H1 (cell line): ENCODE results near the gene MVK. TPM values are rescaled to one million over a fixed set of nuclear protein-coding genes. Genes with fewer than 3 reads are reported as not detected.

Experiments
- CTCF ChIA-PET: fragments of 300-600 bp; sonication (Branson Sonifier 250); formaldehyde crosslinking; loops from one replicate; lab custom pipeline; 2021; ENCODE audit not compliant: partially characterized antibody; lab: Charles Lee
- POLR2A ChIA-PET: fragments of 300-600 bp; sonication (Branson Sonifier 250); formaldehyde crosslinking; loops from one replicate; lab custom pipeline; 2021; ENCODE audit warnings: inconsistent platforms; ENCODE audit not compliant: partially characterized antibody; lab: Charles Lee
- DNase-seq, 2 experiments: peaks; one replicate each; pipeline versions ENCODE4 v3.0.0 to v3.0.0-alpha.2; 2010 to 2022; ENCODE audit warnings: low spot score in 2 of 2, low read depth in 1 of 2, mixed read lengths in 1 of 2
- FAIRE-seq: peaks from 2 replicates; lab custom pipeline; 2011; peaks lifted over from hg19 to GRCh38; lab: Jason Lieb, UNC
- H2AFZ ChIP-seq: 2 replicates; pipeline ENCODE4 v1.8.1; 2012; ENCODE audit warnings: low read length, inconsistent platforms
- H2AK5ac ChIP-seq: 2 replicates; pipeline ENCODE4 v1.6.1; 2013; ENCODE audit warnings: low read depth, low read length
- H2BK120ac ChIP-seq: replicated peaks from 2 replicates; pipeline ENCODE3; 2013; ENCODE audit warnings: low read depth, low read length, inconsistent platforms
- H2BK12ac ChIP-seq: 2 replicates; pipeline ENCODE4 v1.6.1; 2013; ENCODE audit warnings: low read depth, low read length
- H2BK15ac ChIP-seq: 2 replicates; pipeline ENCODE4 v1.6.1; 2013; ENCODE audit warnings: low read length
- H2BK20ac ChIP-seq: 2 replicates; pipeline ENCODE4 v1.6.1; 2013; ENCODE audit warnings: low read length
- H2BK5ac ChIP-seq: 2 replicates; pipeline ENCODE4 v1.6.1; 2013; ENCODE audit warnings: low read depth, low read length
- H3K14ac ChIP-seq: 2 replicates; pipeline ENCODE4 v1.6.1; 2013; ENCODE audit warnings: inconsistent platforms; ENCODE audit not compliant: insufficient read length
- H3K18ac ChIP-seq: 2 replicates; pipeline ENCODE4 v1.6.1; 2013; ENCODE audit warnings: low read length; ENCODE audit errors: extremely low read depth
- H3K23ac ChIP-seq: 2 replicates; pipeline ENCODE4 v1.6.1; 2013; ENCODE audit warnings: inconsistent platforms; ENCODE audit not compliant: insufficient read length
- H3K23me2 ChIP-seq: 2 replicates; pipeline ENCODE4 v1.6.1; 2013; ENCODE audit warnings: low read depth, low read length
- H3K27ac ChIP-seq: 2 replicates; pipeline ENCODE4 v1.6.1; 2011; ENCODE audit warnings: low read depth, low read length, inconsistent platforms
- H3K27me3 ChIP-seq, 4 experiments: replicated peaks in 1 of 4; 1 replicate in 1 of 4; 2 replicates in 3 of 4; pipeline versions ENCODE4 v1.6.1 to v1.8.1; 2011 to 2013; ENCODE audit warnings: low read length in 3 of 4, mild to moderate bottlenecking in 3 of 4, inconsistent platforms in 2 of 4, mixed read lengths in 2 of 4, moderate library complexity in 1 of 4; ENCODE audit not compliant: control insufficient read depth in 3 of 4, insufficient read depth in 3 of 4; ENCODE audit errors: extremely low read depth in 1 of 4
- H3K36me3 ChIP-seq, 4 experiments: 2 replicates each; pipeline versions ENCODE4 v1.6.1 to v1.8.1; 2011 to 2013; ENCODE audit warnings: mild to moderate bottlenecking in 4 of 4, low read length in 3 of 4, moderate library complexity in 2 of 4, control low read depth in 1 of 4, inconsistent platforms in 1 of 4; ENCODE audit not compliant: insufficient read depth in 4 of 4, control insufficient read depth in 2 of 4
- H3K4ac ChIP-seq: replicated peaks from 2 replicates; pipeline ENCODE3; 2013; ENCODE audit warnings: low read length, low read depth, mixed read lengths, inconsistent platforms; ENCODE audit not compliant: insufficient read length
- H3K4me1 ChIP-seq, 4 experiments: replicated peaks in 1 of 4; 1 replicate in 1 of 4; 2 replicates in 3 of 4; pipeline versions ENCODE4 v1.6.1 to v1.8.1; 2011 to 2013; ENCODE audit warnings: low read length in 3 of 4, inconsistent platforms in 2 of 4, mixed read lengths in 1 of 4; ENCODE audit not compliant: insufficient read depth in 4 of 4, control insufficient read depth in 3 of 4
- H3K4me2 ChIP-seq, 2 experiments: 2 replicates each; pipeline versions ENCODE4 v1.6.1 to v1.8.1; 2011 to 2013; ENCODE audit warnings: low read depth in 2 of 2, low read length in 2 of 2, control low read depth in 1 of 2, inconsistent platforms in 1 of 2, mild to moderate bottlenecking in 1 of 2; ENCODE audit not compliant: insufficient read depth in 1 of 2
- H3K4me3 ChIP-seq, 4 experiments: fragments of 200-600, 300-600 bp in 1 of 4; sonication (generic), shearing (Covaris generic), sonication (Bioruptor Twin) in 1 of 4; 2 replicates each; pipeline versions ENCODE4 v1.5.1 to v1.8.1; 2011 to 2016; ENCODE audit warnings: low read length in 4 of 4, low read depth in 3 of 4, control low read depth in 2 of 4, inconsistent platforms in 2 of 4, mild to moderate bottlenecking in 2 of 4, mixed read lengths in 1 of 4, moderate library complexity in 1 of 4; ENCODE audit not compliant: insufficient read depth in 2 of 4; ENCODE audit errors: extremely low read depth in 1 of 4
- H3K56ac ChIP-seq: replicated peaks from 2 replicates; pipeline ENCODE3; 2013; ENCODE audit warnings: low read depth, mild to moderate bottlenecking, mixed read lengths, low read length, inconsistent platforms; ENCODE audit not compliant: insufficient read length
- H3K79me1 ChIP-seq: 2 replicates; pipeline ENCODE4 v1.6.1; 2013; ENCODE audit warnings: low read depth, low read length, control low read depth
- H3K79me2 ChIP-seq, 2 experiments: 2 replicates each; pipeline versions ENCODE4 v1.6.1 to v1.8.1; 2012 to 2013; ENCODE audit warnings: low read length in 2 of 2, mild to moderate bottlenecking in 2 of 2, inconsistent platforms in 1 of 2; ENCODE audit not compliant: insufficient read depth in 2 of 2, control insufficient read depth in 1 of 2
- H3K9ac ChIP-seq, 4 experiments: replicated peaks in 1 of 4; 1 replicate in 1 of 4; 2 replicates in 3 of 4; pipeline versions ENCODE4 v1.6.1 to v1.8.1; 2011 to 2013; ENCODE audit warnings: low read depth in 3 of 4, low read length in 3 of 4, control low read depth in 2 of 4, mild to moderate bottlenecking in 2 of 4, moderate library complexity in 2 of 4, inconsistent platforms in 1 of 4; ENCODE audit errors: extremely low read depth in 1 of 4
- H3K9me3 ChIP-seq, 2 experiments: 2 replicates each; pipeline versions ENCODE4 v1.6.1 to v1.8.1; 2012 to 2013; ENCODE audit warnings: mild to moderate bottlenecking in 2 of 2, moderate library complexity in 2 of 2, control low read depth in 1 of 2, inconsistent platforms in 1 of 2, low read depth in 1 of 2, low read length in 1 of 2, mixed read lengths in 1 of 2; ENCODE audit not compliant: insufficient read depth in 2 of 2
- H4K20me1 ChIP-seq, 2 experiments: replicated peaks in 1 of 2; 2 replicates each; pipeline versions ENCODE3 to v1.8.1; 2011 to 2013; ENCODE audit warnings: inconsistent platforms in 2 of 2, low read length in 2 of 2, mild to moderate bottlenecking in 1 of 2; ENCODE audit not compliant: insufficient read depth in 2 of 2, control insufficient read depth in 1 of 2
- H4K5ac ChIP-seq: 2 replicates; pipeline ENCODE4 v1.6.1; 2013; ENCODE audit warnings: low read length, low read depth, mixed read lengths, inconsistent platforms; ENCODE audit not compliant: insufficient read length
- H4K8ac ChIP-seq: 2 replicates; pipeline ENCODE4 v1.8.0; 2013; ENCODE audit warnings: mild to moderate bottlenecking, moderate library complexity, low read length, inconsistent platforms; ENCODE audit not compliant: insufficient read depth; ENCODE audit errors: extremely low read depth
- H4K91ac ChIP-seq: replicated peaks from 2 replicates; pipeline ENCODE3; 2013; ENCODE audit warnings: low read length, mixed read lengths, inconsistent platforms; ENCODE audit not compliant: insufficient read length
- EGR1 ChIP-seq: IDR thresholded peaks from 2 replicates; pipeline ENCODE4 v1.6.1; 2011; ENCODE audit warnings: low read depth, low read length, borderline replicate concordance
- RAD21 ChIP-seq, 2 experiments: IDR thresholded peaks in 1 of 2; conservative IDR thresholded peaks in 1 of 2; 2 replicates each; pipeline ENCODE4 v1.6.1; 2011; ENCODE audit warnings: low read depth in 2 of 2, low read length in 2 of 2, improper control_type of control experiment in 1 of 2, inconsistent platforms in 1 of 2, mild to moderate bottlenecking in 1 of 2, moderate library complexity in 1 of 2
- WGBS, 2 experiments: shearing (Covaris generic) in 1 of 2; methylation state at CpG; one replicate each; pipeline versions ENCODE4 v1.1.6 to v1.1.7; 2013 to 2015; ENCODE audit warnings: low lambda C conversion rate in 2 of 2, mixed read lengths in 2 of 2, inconsistent platforms in 1 of 2, low coverage in 1 of 2, missing lambda C conversion rate in 1 of 2; ENCODE audit not compliant: insufficient replicate concordance in 2 of 2, insufficient coverage in 1 of 2, insufficient read length in 1 of 2; ENCODE audit errors: extremely low coverage in 1 of 2, missing lambda C conversion rate in 1 of 2; 5-methylcytosine and 5-hydroxymethylcytosine counted together
- polyA plus RNA-seq, 7 experiments: library from polyadenylated mRNA; depleted of rRNA in 3 of 7; stranded (reverse) in 5 of 7; unstranded in 2 of 7; fragments of >200 nt in 5 of 7; fragments of 200-250 nt in 2 of 7; gene quantifications; 1 replicate in 5 of 7; 2 replicates in 1 of 7; 4 replicates in 1 of 7; pipeline versions ENCODE4 v1.2.1 to v1.2.3, GENCODE V29; 2011 to 2013; ENCODE audit warnings: missing spikeins in 2 of 7, mixed read lengths in 2 of 7
- total RNA-seq: library from RNA; stranded (reverse); fragmentation: NEBNext Ultra II Directional; extraction: Animal tissue kit (Norgen Biotek cat#: 25700); gene quantifications from 2 replicates; pipeline ENCODE4 v1.2.1, GENCODE V29; 2021

Gene MVK
- total and polyA plus RNA-seq, 2 of the 8 experiments (the other 6 are each of a cell fraction or from before 2014, with no cell fraction given), result 15.7 to 20.9 TPM

DNA sequence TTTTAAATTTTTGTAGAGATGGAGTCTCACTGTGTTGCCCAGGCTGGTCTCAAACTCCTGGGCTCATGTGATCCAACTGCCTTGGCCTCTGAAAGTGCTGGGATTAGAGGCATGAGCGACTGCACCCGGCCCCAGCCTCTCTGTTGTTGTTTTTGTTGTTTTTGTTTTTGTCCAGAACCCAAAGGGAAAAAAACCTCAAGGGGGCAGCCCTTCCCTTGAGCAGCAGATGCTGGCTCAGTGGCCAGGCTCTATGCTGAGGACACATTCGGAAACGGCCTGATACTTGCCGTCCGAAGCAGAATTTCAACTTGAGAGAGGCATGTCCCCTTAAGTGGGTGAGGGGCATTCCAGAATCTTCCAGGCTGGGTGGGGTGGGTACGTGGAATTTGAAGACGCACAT, 6.7 kb downstream of the MVK start:
- ChIA-PET POLR2A (no interaction called here), CTCF (interaction anchor here (0.6 to 2.0 kb wide), 2 partner anchors 193 to 1208 kb away, joined by 3 to 4 read pairs; no protein-coding TSS in a partner anchor)
- no peaks in the 10 kb centered on the region; the same call in 1 of the 2 replicates for H3K79me1 ChIP-seq
- no peak overlapping the region for H3K27ac ChIP-seq
- H3K56ac ChIP-seq, result no peak overlapping the region
- H3K9ac ChIP-seq, result no peak overlapping the region
- no peak overlapping the region for H4K91ac ChIP-seq
- H2AK5ac ChIP-seq, result no peak overlapping the region
- H3K36me3 ChIP-seq, result peaks cover 8 to 58% (median 18%) of the 10 kb centered on the region in 4 experiments; a peak in 6 of 8 replicates
- no peaks in the 10 kb centered on the region for H3K79me2 ChIP-seq
- TF ChIP-seq RAD21 (IDR thresholded peaks at IDR 0.05 in 1 of 2, conservative IDR thresholded peaks at IDR 0.05 in 1 of 2; ENCODE audit: low read depth in 2 of 2, low read length in 2 of 2), result peak; percentile 22 to 36; a peak in 2 of 4 replicates
- no peak for TF ChIP-seq EGR1
- no peak overlapping the region for H2AFZ ChIP-seq
- no peak overlapping the region for H3K4ac ChIP-seq
- no peak overlapping the region for H3K4me3 ChIP-seq
- peaks cover 0 to 7% of the 10 kb centered on the region in 2 experiments for H4K20me1 ChIP-seq
- 91% methylated on average over 8 of the region's 8 CpGs; no CpG with 5 or more reads in 1 of the 2 experiments for WGBS, 2 experiments
- no peak overlapping the region for H3K23ac ChIP-seq
- H4K8ac ChIP-seq, result no peak overlapping the region
- no peak for DNase-seq
- no peak overlapping the region for H2BK12ac ChIP-seq
- no peaks in the 10 kb centered on the region for H3K4me1 ChIP-seq
- no peak overlapping the region for H3K18ac ChIP-seq
- no peaks in the 10 kb centered on the region for H3K9me3 ChIP-seq
- no peaks in the 10 kb centered on the region for H3K23me2 ChIP-seq
- H2BK20ac ChIP-seq, result no peak overlapping the region
- no peak overlapping the region for H4K5ac ChIP-seq
- no peak overlapping the region for H2BK120ac ChIP-seq
- H3K4me2 ChIP-seq, result no peak overlapping the region
- H3K14ac ChIP-seq, result no peak overlapping the region
- no peak for FAIRE-seq
- no peak overlapping the region for H2BK5ac ChIP-seq
- H2BK15ac ChIP-seq, result no peak overlapping the region
- no peaks in the 10 kb centered on the region for H3K27me3 ChIP-seq
